Thoracic aorta (tissue), 2 donors: ENCODE data around the gene LGALS7. TPM values are rescaled to one million over a fixed set of nuclear protein-coding genes. Genes with fewer than 3 reads are reported as not detected.

Experiments used
- ATAC-seq: fragments of 150-250 bp; one replicate; pipeline ENCODE4 v1.8.0; 2017; ENCODE audit warnings: low read depth; ENCODE audit not compliant: insufficient number of reproducible peaks, low FRiP score
- DNase-seq: peaks from one replicate; pipeline ENCODE4 v3.0.0-alpha.2; 2020; ENCODE audit warnings: low spot score
- H3K27ac ChIP-seq, 2 donors: fragments of 200-600 bp; sonication (generic); 1 replicate in 1 of 2; 2 replicates in 1 of 2; pipeline ENCODE4 v1.5.1; 2016; ENCODE audit warnings: mild to moderate bottlenecking in 2 of 2, moderate library complexity in 2 of 2
- H3K27me3 ChIP-seq: fragments of 200-600 bp; sonication (generic); replicated peaks from 2 replicates; pipeline ENCODE4 v1.6.0; 2016; ENCODE audit warnings: mild to moderate bottlenecking; ENCODE audit not compliant: insufficient read depth
- H3K36me3 ChIP-seq: fragments of 200-600 bp; sonication (generic); one replicate; pipeline ENCODE4 v1.5.1; 2016
- H3K4me1 ChIP-seq, 2 donors: fragments of 200-600 bp; sonication (generic); 1 replicate in 1 of 2; 2 replicates in 1 of 2; pipeline versions ENCODE4 v1.5.1 to v1.6.0; 2016; ENCODE audit warnings: low read depth in 2 of 2, mild to moderate bottlenecking in 1 of 2; ENCODE audit not compliant: control insufficient read depth in 1 of 2
- H3K4me3 ChIP-seq: fragments of 200-600 bp; sonication (generic); 2 replicates; pipeline ENCODE4 v1.5.1; 2016; ENCODE audit warnings: mild to moderate bottlenecking
- H3K9me3 ChIP-seq: fragments of 200-600 bp; sonication (generic); 2 replicates; pipeline ENCODE4 v1.5.1; 2016
- total RNA-seq, 2 donors: library from RNA; depleted of rRNA; stranded (reverse); fragments of >200 nt; gene quantifications; one replicate each; pipeline versions ENCODE4 v1.1.0 to v1.2.3, GENCODE V29; 2016
- TF ChIP-seq, protein P1 (sequence below): fragments of 200-600 bp; sonication (generic); IDR thresholded peaks from one replicate; pipeline ENCODE4 v1.5.1; 2019; ENCODE audit warnings: antibody characterized with exemption

LGALS7 gene
- total RNA-seq, 2 donors from 2014 or later: not detected

DNA sequence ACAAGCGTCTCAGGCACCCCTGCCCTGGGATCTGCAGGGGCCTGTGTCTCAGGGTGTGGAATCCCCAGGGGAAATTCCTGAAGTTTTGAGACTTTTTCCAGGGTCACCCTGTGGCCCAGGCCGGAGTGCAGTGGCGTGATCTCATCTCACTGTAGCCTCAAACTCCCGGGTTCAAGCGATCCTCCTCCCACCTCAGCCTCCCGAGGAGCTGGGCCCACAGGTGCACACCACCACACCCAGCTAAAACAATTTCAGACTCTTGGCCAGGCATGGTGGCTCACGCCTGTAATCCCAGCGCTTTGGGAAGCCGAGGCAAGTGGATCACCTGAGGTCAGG, 33.1 kb downstream of the LGALS7 start:
- TF ChIP-seq, protein P1, sequence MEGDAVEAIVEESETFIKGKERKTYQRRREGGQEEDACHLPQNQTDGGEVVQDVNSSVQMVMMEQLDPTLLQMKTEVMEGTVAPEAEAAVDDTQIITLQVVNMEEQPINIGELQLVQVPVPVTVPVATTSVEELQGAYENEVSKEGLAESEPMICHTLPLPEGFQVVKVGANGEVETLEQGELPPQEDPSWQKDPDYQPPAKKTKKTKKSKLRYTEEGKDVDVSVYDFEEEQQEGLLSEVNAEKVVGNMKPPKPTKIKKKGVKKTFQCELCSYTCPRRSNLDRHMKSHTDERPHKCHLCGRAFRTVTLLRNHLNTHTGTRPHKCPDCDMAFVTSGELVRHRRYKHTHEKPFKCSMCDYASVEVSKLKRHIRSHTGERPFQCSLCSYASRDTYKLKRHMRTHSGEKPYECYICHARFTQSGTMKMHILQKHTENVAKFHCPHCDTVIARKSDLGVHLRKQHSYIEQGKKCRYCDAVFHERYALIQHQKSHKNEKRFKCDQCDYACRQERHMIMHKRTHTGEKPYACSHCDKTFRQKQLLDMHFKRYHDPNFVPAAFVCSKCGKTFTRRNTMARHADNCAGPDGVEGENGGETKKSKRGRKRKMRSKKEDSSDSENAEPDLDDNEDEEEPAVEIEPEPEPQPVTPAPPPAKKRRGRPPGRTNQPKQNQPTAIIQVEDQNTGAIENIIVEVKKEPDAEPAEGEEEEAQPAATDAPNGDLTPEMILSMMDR: no peak
- H3K27ac ChIP-seq: no peak overlapping the region
- no peaks in the 10 kb centered on the region for H3K36me3 ChIP-seq
- peaks cover 0 to 5% of the 10 kb centered on the region in 2 donors for H3K4me1 ChIP-seq
- DNase-seq (no peak), ATAC-seq (no peak)
- no peak overlapping the region for H3K4me3 ChIP-seq
- no peaks in the 10 kb centered on the region for H3K9me3 ChIP-seq
- H3K27me3 ChIP-seq: no peaks in the 10 kb centered on the region

DNA sequence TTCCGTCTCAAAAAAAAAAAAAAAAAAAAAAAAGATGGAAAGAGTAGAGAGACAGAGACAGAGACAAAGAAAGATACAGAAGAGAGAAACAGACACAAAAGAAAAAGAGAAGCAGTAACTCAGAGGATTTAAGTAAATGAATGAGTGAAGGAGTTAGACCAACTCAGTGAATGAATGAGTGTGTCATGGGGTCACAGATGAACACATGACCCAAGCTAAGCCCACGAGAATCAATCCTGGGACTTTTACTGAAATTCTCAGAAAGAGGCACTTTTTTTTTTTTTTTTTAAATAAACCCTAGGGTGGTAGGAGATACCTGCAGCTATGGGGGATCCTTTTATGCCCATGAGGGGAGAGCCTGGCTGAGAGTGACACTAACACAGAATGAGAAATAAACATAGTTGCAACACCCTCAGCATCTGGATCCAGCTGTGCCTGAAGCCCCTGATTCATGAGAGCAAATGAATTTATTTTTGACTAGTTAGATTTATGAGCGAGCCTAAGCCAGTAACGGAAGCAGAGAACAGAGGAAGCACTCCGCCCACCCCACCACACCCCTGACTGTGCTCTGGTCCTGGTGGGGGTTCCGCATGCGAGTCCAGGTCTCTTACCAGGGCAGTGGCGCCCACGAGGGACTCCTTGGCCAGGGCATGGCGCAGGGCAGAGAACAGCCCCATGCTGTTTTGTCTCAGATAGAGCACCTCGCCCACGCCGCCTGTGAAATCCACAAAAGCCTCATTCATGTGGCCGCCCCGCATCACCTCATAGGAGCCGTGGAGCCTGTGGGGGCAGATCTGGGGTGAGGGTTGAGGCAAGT, 33.7 kb downstream of the LGALS7 start:
- H3K27me3 ChIP-seq: no peaks in the 10 kb centered on the region
- H3K9me3 ChIP-seq: no peaks in the 10 kb centered on the region
- peaks cover 0 to 9% of the 10 kb centered on the region in 2 donors for H3K4me1 ChIP-seq
- TF ChIP-seq, protein P1: no peak
- H3K4me3 ChIP-seq: no peak overlapping the region
- ATAC-seq (no peak), DNase-seq (no peak)
- H3K36me3 ChIP-seq: no peaks in the 10 kb centered on the region
- no peak overlapping the region for H3K27ac ChIP-seq

DNA sequence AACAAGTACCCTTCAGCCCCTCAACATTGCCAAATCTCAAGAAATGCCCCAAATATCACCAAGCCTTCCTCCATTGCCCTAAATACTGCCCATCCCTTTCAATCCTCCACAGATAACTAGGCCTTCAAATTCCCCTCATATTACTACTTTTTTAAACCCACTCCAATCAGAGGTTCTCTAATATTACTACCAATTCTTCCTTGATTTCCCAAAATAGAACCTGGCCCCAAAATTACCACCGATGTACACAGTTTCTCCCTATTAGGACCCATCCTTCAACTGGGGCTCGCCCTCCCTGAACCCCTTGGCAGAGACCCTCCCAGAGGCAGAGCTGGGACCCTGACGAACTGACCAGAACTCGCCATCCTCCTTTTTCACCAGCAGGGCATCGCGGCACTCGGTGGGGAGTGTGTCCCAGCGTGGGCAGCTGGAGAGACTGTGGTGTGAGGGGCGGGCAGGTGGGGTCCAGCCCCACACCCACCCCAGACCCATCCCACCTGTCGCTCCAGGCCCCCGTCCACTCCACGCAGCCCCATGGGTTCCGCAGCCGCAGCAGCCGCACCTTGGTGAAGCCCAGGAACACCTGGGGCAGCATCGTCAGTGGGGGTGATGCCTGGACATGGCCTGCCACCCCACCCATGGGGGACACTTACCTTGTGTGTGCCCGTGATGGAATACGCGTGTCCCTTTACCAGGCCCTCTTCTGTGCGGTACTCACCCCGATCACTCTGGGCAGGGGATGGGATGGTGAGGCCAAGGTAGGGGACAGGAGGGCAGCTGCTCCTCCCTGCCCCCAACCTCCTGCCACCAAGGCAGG, 35.2 kb downstream of the LGALS7 start:
- no peak for DNase-seq
- TF ChIP-seq, protein P1: no peak
- ATAC-seq: no peak
- Histone ChIP-seq H3K27ac (no peak overlapping the region), H3K36me3 (no peaks in the 10 kb centered on the region), H3K4me3 (no peak overlapping the region), H3K9me3 (no peaks in the 10 kb centered on the region), H3K4me1 (peaks cover 0 to 16% of the 10 kb centered on the region in 2 donors), H3K27me3 (no peaks in the 10 kb centered on the region)

DNA sequence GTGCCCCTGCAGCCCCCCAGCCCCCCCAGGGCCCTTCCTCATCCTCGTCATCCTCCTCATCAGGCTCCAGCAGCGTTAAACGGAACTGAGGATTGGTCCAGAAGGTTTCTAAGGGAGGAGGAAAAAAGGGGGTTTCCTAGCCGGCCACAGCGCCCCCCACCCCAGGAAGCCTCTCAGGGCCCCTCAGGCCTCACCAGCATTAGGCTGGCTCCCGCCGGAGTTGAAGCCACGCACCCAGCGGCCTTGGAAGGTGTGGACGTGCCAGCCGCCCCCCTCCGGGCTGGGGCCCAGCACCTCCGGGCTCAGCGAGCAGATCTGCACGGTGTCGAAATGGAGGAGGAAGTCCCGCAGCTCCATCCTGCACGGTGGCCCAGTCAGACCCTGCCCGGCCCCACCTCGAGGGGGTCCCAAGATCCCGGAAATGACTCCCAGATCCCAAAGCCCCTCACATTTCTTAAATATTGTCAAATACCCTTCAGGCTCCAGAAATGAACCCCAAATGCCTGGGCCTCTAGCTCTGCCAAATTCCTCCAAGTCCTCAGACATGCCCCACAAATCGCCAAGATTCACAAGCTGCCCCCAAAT, 35.9 kb downstream of the LGALS7 start:
- H3K4me3 ChIP-seq: no peak overlapping the region
- no peaks in the 10 kb centered on the region for H3K36me3 ChIP-seq
- no peak for DNase-seq

More for the DNA sequence above, 35.9 kb downstream of the LGALS7 start:
- Histone ChIP-seq H3K9me3 (no peaks in the 10 kb centered on the region), H3K27ac (no peak overlapping the region), H3K27me3 (no peaks in the 10 kb centered on the region), H3K4me1 (peaks cover 3 to 18% of the 10 kb centered on the region in 2 donors)
- no peak for ATAC-seq
- TF ChIP-seq, protein P1: no peak
